HG02938 (cell line): ENCODE measurements around the gene CENPX.
"Not testable (repeated sequence)": the region's sequence is repeated elsewhere in the genome, so short reads cannot be mapped to it uniquely, and the experiment has no call there.

Experiments used
- ATAC-seq: cut with Tn5 transposase; IDR thresholded peaks from one replicate; pipeline ENCODE4 v1.9.1; 2021; ENCODE audit warnings: mild to moderate bottlenecking, moderate library complexity; ENCODE audit not compliant: unreplicated experiment

Gene CENPX

DNA sequence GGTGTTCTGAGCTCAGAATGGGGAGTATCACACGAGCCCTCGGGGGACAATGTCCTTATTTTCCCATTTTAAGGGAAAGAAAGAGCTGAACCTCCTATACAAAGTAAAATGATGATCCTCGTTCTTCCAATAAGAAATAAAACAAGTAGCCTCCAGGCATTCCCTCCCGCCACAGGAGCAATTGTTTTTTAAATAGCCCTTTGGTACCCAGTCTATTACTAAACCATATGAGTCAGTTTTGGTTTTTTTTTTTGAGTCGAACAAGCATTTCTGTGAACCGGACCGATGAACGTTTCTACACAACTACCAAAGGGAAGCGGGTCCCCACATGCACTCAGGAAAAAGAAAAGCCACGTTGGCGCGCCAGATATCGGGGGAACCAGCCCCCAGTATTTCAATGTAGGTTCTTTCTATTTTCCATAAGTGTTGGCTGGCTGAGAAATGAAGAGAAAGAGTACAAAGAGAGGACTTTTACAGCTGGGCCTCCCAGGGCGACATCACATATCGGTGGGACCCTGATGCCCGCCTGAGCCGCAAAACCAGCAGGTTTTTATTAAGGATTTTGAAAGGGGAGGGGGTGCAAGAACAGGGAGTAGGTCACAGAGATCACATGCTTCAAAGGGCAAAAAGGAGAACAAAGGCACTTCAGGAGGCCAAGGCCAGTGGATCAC, 18.6 kb upstream of the CENPX start:
- ATAC-seq: no peak

DNA sequence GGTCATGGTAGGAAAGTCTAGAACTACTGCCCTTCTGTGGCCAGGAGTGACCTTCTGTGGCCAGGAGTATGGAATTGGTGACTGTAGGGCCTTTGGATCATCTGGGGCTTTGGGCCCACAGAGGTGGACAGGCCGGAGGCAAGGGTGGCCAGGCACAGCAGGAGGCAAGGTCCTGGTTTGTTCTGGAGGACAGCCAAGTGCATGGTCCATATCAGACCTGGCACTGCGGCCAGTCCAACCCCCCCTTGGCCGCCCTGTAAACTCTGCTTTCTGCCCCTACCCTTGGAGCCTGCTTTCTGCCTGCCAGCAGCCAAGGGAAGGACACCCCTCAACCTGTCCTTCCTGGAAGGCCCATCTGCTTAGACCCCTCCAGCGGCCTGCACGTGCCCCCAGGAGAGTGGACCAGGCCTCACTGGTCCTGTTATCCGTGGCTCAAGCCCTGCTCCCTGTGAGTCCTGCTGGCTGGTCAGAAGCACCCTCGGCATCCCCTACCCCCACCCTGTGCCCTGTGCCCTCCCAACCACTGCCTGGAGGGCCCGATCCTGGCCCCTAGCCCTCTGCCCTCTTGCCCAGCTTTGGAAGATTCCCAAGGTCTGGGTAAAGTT, 17.1 kb upstream of the CENPX start:
- ATAC-seq: no peak

DNA sequence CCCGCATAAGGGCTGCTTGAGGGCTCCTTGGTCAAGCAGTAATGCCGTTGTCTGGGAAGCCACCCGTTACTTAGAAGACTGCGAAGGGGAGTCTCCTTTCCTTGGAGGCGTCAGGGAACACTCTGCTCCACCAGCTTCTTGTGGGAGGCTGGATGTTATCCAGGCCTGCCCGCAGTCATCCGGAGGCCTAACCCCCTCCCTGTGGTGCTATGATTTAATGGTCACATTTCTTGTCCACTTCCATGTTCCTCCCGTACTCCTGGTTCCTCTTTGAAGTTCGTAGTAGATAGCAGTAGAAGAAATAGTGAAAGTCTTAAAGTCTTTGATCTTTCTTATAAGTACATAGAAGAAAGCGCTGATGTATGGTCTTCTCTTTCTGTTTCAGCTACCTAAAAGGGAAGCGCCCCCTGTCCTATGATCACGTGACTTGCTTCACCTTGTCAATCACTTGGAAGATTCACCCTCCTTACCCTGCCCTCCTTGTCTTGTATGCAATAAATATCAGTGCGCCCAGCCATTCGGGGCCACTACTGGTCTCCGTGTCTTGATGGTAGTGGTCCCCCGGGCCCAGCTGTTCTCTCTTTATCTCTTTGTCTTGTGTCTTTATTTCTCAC, 16.2 kb upstream of the CENPX start:
- ATAC-seq: not testable (repeated sequence)

DNA sequence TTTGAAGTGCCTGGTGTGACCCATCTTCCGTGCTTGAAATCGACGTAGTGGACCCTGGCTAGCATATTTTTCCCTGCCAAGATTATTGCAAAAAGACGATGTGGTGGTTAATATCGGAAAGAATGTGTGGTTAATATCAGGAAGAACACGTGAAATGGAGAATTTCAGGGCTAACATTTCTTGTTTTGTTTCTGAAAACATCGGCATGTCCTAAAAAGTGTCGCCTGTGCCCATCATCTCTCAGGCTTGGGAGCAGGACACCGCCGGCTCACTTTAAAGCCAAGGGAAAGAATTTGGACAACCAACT, 15.2 kb upstream of the CENPX start:
- ATAC-seq: no peak

DNA sequence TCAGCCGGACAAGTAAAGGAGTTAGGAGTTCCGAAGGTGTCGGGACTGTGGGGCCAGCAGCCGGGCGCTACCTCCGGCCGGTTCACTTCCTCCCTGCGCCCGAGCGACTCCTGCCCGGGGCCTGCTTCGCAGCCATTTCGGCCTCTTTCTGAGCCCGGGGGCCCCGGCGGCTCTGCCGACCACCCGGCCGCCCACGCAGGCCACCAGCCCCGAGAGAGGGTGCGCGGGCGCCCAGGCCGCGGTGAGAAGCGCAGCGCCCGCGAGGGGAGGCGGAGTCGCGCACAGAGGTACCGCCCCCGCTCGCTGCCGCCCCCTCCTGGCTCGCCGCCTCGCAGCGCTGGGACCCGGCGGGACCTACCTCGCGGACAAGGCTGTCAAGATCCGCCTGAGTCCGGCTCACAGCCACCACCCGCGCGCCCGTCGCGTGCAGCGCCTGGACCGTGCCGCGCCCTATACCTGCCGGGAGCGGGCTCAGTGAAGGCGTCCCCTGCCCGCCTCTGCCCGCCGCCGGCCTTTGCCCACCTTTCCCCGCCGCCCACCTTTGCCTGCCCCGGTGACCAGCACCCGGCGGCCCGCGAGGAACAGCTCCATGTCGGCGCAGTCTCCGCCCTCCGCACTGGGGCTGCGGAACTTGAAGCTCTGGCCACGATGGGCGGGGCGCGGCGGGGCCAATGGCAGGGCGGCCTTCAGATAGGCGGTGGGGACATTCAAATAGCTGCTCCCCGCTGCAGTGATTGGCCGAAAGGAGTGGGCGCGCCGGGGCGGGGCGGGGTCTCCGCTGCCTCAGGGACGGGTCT, 14.6 kb upstream of the CENPX start, which contains the start of gene DCXR:
DCXR (minus strand) TSS at position 606 of the 797 bp plus-strand sequence; CDS start at position 591, 15 bp downstream.
- peak; percentile 89 for ATAC-seq

DNA sequence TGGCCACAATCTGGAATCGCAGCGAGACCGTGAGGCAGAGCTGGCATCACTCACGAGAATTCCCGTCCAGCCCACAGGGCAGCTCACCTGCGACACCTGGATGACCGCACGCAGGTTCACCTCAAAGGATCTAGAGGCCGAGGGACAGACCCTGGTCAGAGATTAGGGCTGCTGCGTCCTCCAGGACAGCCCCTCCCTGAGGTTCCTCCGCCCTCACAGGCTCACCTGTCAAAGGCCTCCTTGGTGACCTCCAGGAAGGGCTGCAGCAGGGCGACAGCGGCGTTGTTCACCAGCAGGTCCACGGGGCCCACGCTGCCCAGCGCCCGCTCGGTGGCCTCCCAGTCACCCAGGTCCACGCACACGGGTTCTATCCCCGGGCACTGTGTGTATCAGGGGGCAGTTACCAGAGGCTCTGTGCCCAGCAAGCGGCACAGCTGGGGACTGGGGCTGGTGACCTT, 14.0 kb upstream of the CENPX start:
- ATAC-seq: peak; percentile 8

DNA sequence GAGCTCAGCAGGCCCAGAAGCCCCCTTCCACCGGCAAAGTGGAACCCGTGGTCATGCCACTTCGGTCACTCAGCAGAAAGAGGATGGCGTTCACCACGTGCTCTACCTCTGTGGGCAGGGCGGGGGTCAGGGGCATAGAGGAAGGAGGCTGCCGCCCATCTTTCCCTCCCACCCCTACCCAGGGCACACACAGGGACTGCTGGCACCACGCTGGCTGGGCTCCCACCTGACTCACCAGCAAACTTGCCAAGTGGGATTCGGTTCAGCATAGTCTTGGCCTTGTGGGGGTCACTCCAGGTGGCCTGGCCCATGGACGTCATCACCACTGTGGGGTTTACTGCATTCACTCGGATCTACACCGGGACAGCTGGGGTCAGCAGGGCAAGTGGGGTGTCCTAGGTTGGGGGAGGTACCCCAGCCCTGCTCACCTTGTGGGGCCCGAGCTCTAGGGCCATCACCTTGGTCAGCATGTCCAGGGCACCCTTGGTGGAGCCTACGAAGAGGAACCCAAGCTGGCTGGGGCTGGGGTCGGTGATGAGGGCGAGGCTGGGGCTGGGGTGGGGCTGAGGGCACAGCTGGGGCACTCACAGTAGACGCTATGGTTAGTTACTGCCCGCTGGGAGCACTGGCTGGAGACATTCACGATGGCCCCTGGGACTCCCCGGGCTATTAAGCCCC, 13.4 kb upstream of the CENPX start:
- ATAC-seq: no peak

DNA sequence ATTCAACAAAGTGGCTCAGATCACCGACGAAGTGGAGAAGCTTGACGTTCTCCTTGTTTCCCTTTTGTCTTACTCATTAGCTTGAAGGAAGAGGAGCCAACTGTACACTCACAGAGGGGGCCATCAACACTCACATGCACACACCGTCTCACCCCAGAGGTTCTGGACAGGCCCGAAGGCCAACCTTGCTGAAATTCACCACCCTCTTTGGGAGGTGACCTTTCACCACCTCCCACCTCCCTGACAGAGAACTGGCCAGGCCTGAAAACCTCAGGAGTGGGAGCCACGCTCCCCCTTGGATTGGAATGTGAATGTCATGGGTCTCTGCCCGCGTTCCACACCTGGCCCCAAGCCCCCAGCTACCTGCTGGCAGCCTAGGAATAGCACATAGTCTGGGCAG, 12.8 kb upstream of the CENPX start:
- no peak for ATAC-seq

DNA sequence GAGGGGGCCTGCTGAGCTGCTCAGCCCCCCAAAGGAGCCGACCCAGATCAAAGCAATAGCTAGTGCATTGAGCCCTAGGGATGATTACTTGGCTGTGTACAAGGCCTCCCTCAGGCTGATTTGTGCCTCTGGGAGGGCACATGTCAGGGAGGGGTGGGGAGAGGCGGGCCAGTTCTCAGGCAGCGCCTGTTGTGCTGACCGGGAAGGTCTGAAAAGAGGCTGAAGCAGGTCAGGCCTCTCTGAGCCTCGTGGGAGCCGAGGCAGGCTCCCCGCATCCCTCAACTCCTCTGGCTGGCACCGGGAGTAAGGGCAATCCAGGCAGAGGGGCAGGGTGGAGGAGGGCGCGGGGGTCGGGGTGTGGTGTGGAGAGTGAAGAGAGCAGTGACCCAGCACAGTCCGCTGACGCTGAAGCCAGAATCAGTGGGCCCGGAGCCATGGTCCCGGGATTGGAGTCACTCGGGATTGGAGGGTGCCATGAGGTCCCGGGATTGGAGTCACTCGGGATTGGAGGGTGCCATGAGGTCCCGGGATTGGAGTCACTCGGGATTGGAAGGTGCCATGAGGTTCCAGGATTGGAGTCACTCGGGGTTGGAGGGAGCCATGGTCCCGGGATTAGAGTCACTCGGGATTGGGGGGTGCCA, 11.8 kb upstream of the CENPX start:
- no peak for ATAC-seq

DNA sequence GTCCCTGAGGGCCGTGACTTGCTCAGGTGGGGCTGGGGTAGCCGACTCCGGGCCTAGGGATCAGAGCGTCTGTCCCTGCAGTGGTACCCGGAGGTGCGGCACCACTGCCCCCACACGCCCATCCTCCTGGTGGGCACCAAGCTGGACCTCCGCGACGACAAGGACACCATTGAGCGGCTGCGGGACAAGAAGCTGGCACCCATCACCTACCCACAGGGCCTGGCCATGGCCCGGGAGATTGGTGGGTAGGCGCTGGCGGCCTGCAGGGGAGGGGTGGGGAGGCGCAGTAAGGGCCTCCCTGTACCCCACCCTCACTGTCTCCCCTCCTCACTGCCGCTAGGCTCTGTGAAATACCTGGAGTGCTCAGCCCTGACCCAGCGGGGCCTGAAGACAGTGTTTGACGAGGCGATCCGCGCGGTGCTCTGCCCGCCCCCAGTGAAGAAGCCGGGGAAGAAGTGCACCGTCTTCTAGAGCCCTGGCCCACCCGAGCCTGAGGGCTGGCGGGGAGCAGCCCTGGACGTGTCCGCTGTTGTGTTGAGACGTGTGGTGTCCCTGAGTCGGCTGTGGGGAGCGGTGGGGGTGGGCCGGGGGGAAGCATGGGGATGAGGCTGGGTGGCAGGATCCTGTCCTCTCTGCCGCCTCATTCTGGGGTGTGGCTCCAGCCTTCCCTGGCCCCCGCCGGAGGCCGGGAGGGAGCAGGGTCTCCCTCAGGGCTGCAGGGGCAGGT, 10.8 kb upstream of the CENPX start:
- no peak for ATAC-seq

DNA sequence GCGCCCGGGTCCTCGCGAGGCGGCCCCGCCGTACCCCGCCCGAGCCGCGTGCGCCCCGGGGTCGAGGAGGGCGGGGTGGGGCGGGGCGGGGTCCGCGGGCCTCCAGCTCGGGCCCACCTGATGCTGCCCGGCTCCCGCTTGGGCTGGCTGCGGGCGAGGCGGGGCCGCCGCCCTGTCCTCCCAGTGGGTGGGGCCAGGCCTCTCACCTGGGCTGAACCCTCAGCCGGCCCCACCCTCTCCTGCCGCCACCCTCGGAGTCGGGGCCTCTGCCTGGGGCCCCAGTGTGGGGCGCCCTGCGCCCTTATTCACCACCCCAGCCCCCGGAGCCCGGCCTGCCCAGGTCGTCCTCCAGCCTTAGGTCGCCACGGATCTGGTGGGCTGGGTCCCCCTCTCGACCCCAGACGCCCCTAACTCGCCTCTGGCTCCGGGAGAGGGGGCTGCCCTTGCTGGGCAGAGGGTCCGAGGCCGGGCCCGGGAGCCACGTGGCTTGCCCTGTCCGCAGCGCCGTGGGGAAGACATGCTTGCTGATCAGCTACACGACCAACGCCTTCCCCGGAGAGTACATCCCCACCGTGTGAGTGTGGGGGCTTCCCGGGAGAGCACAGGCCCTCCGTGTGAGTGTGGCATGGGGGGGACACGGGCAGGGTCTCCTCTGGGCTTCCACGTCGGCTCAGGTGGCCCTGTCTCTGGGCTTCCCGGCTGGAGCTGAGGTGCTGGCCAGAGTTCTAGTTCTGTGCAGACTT, 9.4 kb upstream of the CENPX start:
- no peak for ATAC-seq

DNA sequence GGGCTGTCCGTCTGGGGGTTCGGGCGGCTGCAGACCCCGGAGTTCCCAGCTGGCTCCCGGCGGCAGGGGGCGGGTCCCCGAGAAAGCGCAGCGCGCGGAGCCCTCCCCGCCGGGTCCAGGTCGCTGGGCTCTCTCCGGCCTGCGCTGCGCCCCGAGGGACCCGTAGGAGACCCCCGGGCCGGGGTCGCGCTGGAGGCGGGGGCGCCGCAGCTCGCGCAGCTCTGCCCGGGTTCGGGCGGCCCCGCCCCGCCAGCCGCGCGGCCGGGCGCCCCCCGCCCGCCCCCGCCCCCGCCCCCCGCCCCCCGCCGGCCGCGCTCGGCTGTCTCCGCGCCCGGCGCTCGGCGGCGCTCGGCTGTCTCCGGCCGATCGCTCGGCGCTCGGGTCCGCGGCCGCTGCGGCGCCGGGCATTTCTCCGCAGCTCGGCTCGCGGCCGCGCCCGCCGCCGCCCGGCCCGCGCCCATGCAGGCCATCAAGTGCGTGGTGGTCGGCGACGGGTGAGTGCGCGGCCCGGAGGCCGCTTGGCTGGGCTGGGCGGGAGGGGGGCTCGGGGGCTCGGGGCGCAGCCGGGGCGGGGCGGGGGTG, 8.7 kb upstream of the CENPX start, which contains the start of gene RAC3:
RAC3 (plus strand) TSS at position 376 of the 582 bp plus-strand sequence; CDS start at position 460, 84 bp downstream.
- no peak for ATAC-seq

DNA sequence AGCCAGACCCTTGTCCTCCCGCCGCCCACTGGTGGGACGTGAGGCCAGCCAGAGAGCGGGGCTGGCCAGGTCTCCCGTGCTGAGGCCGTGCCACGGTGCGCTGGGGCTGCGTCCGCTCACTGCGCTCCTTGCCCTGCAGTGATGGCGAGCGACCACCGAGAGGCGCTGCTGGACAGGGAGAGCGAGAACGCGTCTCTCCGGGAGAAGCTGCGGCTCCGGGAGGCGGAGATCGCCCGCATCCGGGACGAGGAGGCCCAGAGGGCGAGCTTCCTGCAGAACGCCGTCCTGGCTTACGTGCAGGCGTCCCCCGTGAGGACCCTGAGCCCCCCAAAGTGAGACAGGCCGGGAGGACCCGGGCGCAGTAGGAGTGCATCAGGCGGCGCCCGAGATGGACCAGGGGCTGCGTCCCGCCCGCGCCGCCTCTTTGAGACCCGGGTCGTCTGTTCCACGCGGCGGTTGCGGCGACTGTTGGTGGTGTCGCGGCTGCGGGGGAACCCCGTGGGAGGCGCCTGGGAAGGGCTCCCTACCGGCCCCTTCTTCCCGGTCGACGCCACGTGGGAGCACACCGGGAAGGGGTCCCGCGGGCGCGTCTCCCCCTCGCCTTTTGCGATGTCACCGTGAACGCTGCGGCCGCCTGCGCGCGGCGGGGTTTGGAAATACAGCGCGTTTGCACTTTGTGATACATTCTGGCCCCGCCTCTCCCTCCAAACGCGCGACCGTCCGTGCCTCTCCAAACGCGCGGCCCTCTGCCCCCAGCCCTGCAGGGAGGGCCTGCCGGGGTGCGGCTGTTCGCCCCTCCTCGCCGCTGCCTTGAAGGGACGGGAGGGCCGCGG, 8.0 kb upstream of the CENPX start:
- ATAC-seq: no peak

DNA sequence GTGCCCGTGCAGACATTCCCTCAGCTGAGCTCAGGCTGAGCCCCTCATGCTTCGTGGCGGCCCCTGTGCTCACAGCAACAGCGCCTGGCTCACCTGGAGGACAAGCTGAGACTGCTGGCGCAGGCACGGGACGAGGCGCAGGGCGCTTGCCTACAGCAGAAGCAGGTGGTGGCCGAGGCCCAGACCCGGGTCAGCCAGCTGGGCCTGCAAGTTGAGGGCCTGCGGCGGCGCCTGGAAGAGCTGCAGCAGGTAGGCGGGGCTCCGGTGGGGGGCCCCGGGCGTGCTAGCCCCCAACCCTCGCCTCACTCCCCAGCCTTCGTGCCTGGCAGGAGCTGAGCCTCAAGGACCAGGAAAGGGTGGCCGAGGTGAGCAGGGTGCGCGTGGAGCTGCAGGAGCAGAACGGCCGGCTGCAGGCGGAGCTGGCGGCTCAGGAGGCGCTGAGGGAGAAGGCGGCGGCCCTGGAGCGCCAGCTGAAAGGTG, 7.4 kb upstream of the CENPX start:
- no peak for ATAC-seq

DNA sequence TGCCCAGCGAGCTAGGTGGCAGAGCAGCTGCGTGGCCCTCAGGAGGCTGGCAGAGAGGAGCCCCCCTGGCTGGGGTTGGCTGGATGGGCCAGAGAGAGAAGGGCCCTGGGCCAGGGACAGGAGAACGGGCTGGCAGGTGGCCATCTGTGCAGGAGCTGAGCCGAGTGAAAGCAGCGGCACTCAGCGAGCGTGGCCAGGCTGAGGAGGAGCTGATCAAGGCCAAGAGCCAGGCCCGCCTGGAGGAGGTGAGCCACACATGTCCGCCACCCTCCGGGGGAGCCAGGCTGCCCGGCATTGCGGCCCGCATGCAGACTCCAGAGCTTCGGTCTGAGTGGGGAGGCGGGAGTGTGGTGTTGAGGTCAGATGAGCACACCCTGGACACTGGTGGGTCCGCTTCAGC, 6.7 kb upstream of the CENPX start:
- no peak for ATAC-seq

DNA sequence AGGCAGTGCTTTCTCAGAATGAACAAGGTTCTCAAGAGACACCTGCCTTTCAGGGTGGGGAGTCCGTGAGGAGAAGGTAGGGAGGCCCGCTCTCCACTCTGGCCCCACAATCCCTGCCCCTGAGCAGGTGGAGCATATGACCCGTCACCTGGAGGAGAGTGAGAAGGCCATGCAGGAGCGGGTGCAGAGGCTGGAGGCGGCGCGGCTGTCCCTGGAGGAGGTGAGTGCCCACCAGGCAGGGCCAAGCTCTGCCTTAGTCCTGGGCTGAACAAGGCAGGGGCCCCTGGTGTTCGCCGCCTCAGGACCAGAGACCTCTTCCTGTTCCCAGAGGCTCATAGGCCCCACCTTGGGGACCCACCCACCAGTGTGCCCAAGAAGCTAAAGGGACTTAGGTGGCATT, 6.3 kb upstream of the CENPX start:
- ATAC-seq: no peak

DNA sequence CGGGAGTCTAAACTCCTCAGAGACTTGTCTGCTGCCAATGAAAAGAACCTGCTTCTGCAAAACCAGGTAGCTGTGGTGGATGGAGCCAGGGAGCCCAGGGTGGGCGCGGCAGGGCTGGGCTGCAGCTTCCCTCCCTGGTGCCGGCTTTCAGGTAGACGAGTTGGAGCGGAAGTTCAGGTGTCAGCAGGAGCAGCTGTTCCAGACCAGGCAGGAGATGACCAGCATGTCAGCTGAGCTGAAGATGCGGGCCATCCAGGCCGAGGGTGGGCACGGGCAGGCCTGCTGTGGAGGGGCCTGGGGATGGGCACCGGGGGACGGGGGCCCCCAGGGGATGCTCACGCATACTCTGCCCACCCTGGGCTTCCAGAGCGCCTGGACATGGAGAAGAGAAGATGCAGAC, 5.6 kb upstream of the CENPX start:
- no peak for ATAC-seq
